ENCODE data around the gene SNX33.

DNA sequence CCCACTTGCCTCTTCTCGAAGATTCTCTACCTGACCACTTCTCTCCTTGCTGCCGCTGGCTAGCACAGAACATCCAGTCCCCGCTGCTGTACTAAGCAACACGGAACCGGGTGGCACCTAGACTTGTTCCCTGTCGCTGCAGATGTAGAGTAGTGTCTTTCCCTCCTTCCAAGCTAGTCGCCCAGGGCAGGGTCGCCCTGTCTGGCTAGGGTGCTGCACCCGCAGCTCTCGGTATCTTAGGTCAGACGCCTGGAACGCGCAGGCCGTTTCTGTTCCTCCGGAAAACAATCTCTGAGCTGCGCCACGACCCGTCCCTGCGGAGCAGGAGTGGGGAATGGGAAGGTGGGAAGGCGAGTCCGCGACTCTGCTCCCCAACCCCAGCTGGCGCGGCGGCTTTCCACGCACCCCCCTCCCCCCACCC, 758 bp upstream of the SNX33 start:
- TF ChIP-seq, protein P1, sequence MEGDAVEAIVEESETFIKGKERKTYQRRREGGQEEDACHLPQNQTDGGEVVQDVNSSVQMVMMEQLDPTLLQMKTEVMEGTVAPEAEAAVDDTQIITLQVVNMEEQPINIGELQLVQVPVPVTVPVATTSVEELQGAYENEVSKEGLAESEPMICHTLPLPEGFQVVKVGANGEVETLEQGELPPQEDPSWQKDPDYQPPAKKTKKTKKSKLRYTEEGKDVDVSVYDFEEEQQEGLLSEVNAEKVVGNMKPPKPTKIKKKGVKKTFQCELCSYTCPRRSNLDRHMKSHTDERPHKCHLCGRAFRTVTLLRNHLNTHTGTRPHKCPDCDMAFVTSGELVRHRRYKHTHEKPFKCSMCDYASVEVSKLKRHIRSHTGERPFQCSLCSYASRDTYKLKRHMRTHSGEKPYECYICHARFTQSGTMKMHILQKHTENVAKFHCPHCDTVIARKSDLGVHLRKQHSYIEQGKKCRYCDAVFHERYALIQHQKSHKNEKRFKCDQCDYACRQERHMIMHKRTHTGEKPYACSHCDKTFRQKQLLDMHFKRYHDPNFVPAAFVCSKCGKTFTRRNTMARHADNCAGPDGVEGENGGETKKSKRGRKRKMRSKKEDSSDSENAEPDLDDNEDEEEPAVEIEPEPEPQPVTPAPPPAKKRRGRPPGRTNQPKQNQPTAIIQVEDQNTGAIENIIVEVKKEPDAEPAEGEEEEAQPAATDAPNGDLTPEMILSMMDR (IDR thresholded peaks at IDR 0.05; ENCODE audit: poor library complexity): no peak
- no peak for TF ChIP-seq EZH2 (IDR thresholded peaks at IDR 0.05; ENCODE audit: borderline replicate concordance)

Data from hepatocyte (in vitro differentiated cells).